WTC11 (cell line): ENCODE results near the gene PNMT. TPM values are rescaled to one million over a fixed set of nuclear protein-coding genes. Genes with fewer than 3 reads are reported as not detected.

ENCODE experiments used
- ATAC-seq: fragments of 200-7000 bp; cut with Tn5 transposase; 2 replicates; pipeline ENCODE4 v1.10.0; 2021; ENCODE audit warnings: mild to moderate bottlenecking, moderate library complexity
- CTCF ChIA-PET: fragments of 300-600 bp; sonication (Branson Sonifier 250); formaldehyde crosslinking; loops from one replicate; lab custom pipeline; 2021; ENCODE audit warnings: antibody characterized with exemption; lab: Charles Lee
- POLR2A ChIA-PET: fragments of 350-600 bp; sonication (Branson Sonifier 250); formaldehyde crosslinking; loops from one replicate; lab custom pipeline; 2021; ENCODE audit warnings: antibody characterized with exemption; lab: Charles Lee
- DNase-seq: peaks from one replicate; pipeline ENCODE4 v3.0.0; 2021; ENCODE audit warnings: low spot score
- H3K27ac Mint-ChIP-seq: 2 replicates; pipeline ENCODE4 v1.8.0; 2021; ENCODE audit warnings: mixed read lengths
- H3K27me3 Mint-ChIP-seq: 2 replicates; pipeline ENCODE4 v1.8.0; 2021; ENCODE audit warnings: low read depth, mild to moderate bottlenecking, moderate library complexity, mixed read lengths
- H3K36me3 Mint-ChIP-seq: 2 replicates; pipeline ENCODE4 v1.8.0; 2021; ENCODE audit warnings: mixed read lengths
- H3K4me1 Mint-ChIP-seq: 2 replicates; pipeline ENCODE4 v1.8.0; 2022; ENCODE audit warnings: mixed read lengths
- H3K4me3 Mint-ChIP-seq: 2 replicates; pipeline ENCODE4 v1.8.0; 2021; ENCODE audit warnings: mild to moderate bottlenecking, moderate library complexity, mixed read lengths
- H3K9me3 Mint-ChIP-seq: 2 replicates; pipeline ENCODE4 v1.8.0; 2021; ENCODE audit warnings: mixed read lengths
- HMGA2 ChIP-seq: fragments of 250-450 bp; sonication (Bioruptor Pico); IDR thresholded peaks from 2 replicates; pipeline ENCODE4 v1.4.0; 2021; ENCODE audit warnings: mild to moderate bottlenecking, moderate library complexity
- JUN ChIP-seq: sonication (generic); formaldehyde crosslinking; IDR thresholded peaks from 2 replicates; pipeline ENCODE4 v1.8.0; 2023; ENCODE audit warnings: mild to moderate bottlenecking, missing genetic modification reagents
- KAT7 ChIP-seq: sonication (generic); formaldehyde crosslinking; IDR thresholded peaks from 2 replicates; pipeline ENCODE4 v1.8.1; 2023; ENCODE audit warnings: missing genetic modification reagents, mild to moderate bottlenecking, borderline replicate concordance
- MYBL2 ChIP-seq: sonication (generic); formaldehyde crosslinking; IDR thresholded peaks from 2 replicates; pipeline ENCODE4 v1.8.1; 2023; ENCODE audit warnings: mild to moderate bottlenecking, moderate library complexity, missing genetic modification reagents
- NR3C1 ChIP-seq: sonication (generic); formaldehyde crosslinking; conservative IDR thresholded peaks from 2 replicates; pipeline ENCODE4 v1.8.1; 2023; ENCODE audit warnings: low read depth, mild to moderate bottlenecking, missing genetic modification reagents
- ZNF121 ChIP-seq: sonication (generic); formaldehyde crosslinking; IDR thresholded peaks from 2 replicates; pipeline ENCODE4 v1.8.0; 2023; ENCODE audit warnings: missing genetic modification reagents
- ZNF232 ChIP-seq: sonication (generic); formaldehyde crosslinking; IDR thresholded peaks from 2 replicates; pipeline ENCODE4 v1.8.0; 2022; ENCODE audit warnings: mild to moderate bottlenecking, missing genetic modification reagents
- ZNF396 ChIP-seq: fragments of 250-450 bp; sonication (Bioruptor Pico); IDR thresholded peaks from 2 replicates; pipeline ENCODE4 v1.8.0; 2021; ENCODE audit warnings: mild to moderate bottlenecking, moderate library complexity, borderline replicate concordance
- ZNF416 ChIP-seq: fragments of 250-450 bp; sonication (Bioruptor Pico); IDR thresholded peaks from 2 replicates; pipeline ENCODE4 v1.9.0; 2021; ENCODE audit warnings: mild to moderate bottlenecking, inconsistent platforms
- ZNF671 ChIP-seq: fragments of 250-450 bp; sonication (Bioruptor Pico); IDR thresholded peaks from 2 replicates; pipeline ENCODE4 v1.8.0; 2021; ENCODE audit warnings: mild to moderate bottlenecking
- total RNA-seq: library from RNA; stranded (reverse); gene quantifications from 3 replicates; pipeline ENCODE4 v1.2.3, GENCODE V29; 2021
- TF ChIP-seq, protein P1 (sequence below): sonication (generic); formaldehyde crosslinking; IDR thresholded peaks from 2 replicates; pipeline ENCODE4 v1.8.0; 2022; ENCODE audit warnings: mild to moderate bottlenecking, missing genetic modification reagents
- TF ChIP-seq, protein P2 (sequence below): fragments of 200-600 bp; IDR thresholded peaks from 2 replicates; pipeline ENCODE4 v1.8.0; 2022; ENCODE audit warnings: antibody characterized with exemption
- TF ChIP-seq, protein P3 (sequence below): fragments of 250-450 bp; sonication (Bioruptor Pico); IDR thresholded peaks from 2 replicates; pipeline ENCODE4 v2.1.2; 2022; ENCODE audit warnings: mild to moderate bottlenecking, moderate library complexity
- TF ChIP-seq, protein P4 (sequence below): sonication (generic); formaldehyde crosslinking; IDR thresholded peaks from 2 replicates; pipeline ENCODE4 v1.8.0; 2022; ENCODE audit warnings: missing genetic modification reagents
- TF ChIP-seq, protein P5 (sequence below): fragments of 250-450 bp; sonication (Bioruptor Pico); IDR thresholded peaks from 2 replicates; pipeline ENCODE4 v1.9.0; 2021; ENCODE audit warnings: mild to moderate bottlenecking, borderline replicate concordance
- TF ChIP-seq, protein P6 (sequence below): sonication (generic); formaldehyde crosslinking; IDR thresholded peaks from 2 replicates; pipeline ENCODE4 v1.8.0; 2022; ENCODE audit warnings: mild to moderate bottlenecking, missing genetic modification reagents
- TF ChIP-seq, protein P7 (sequence below): fragments of 250-450 bp; sonication (Bioruptor Pico); IDR thresholded peaks from 2 replicates; pipeline ENCODE4 v1.9.0; 2021; ENCODE audit warnings: mild to moderate bottlenecking
- TF ChIP-seq, protein P8 (sequence below): sonication (generic); formaldehyde crosslinking; IDR thresholded peaks from 2 replicates; pipeline ENCODE4 v1.8.1; 2023; ENCODE audit warnings: mild to moderate bottlenecking, missing genetic modification reagents, moderate library complexity
- TF ChIP-seq, protein P9 (sequence below): sonication (generic); formaldehyde crosslinking; IDR thresholded peaks from 2 replicates; pipeline ENCODE4 v1.8.1; 2022; ENCODE audit warnings: low read depth, missing genetic modification reagents, borderline replicate concordance

The PNMT gene
- total RNA-seq, 1 experiment from 2014 or later: 3.1 TPM

DNA sequence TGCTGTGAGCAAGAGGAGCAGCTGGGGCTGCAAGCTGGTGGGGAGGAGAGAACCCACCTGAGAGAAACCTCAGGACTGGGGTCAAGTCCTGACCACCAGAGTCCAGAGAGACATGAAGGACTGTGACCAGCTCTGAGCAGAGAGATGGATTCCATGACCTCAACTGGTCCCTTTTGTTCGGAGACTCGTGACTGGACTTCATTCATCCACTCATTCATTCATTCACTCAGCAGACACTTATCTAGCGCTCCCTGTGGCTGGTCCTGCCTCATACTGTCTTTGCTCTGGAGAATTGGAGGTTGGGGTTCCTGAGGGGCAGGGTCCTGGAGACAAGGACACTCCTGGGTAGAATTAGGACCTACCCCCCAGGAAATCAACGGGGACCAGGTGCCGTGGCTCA is 35.7 kb downstream of the PNMT start:
- TF ChIP-seq ZNF232 (CRISPR knock-in tag) (no peak), ZNF396 (CRISPR knock-in tag) (no peak), JUN (CRISPR knock-in tag) (no peak), NR3C1 (CRISPR knock-in tag) (no peak), ZNF416 (CRISPR knock-in tag) (no peak), MYBL2 (CRISPR knock-in tag) (no peak), KAT7 (CRISPR knock-in tag) (no peak), HMGA2 (no peak), ZNF671 (CRISPR knock-in tag) (no peak), ZNF121 (no peak)
- TF ChIP-seq, protein P1, sequence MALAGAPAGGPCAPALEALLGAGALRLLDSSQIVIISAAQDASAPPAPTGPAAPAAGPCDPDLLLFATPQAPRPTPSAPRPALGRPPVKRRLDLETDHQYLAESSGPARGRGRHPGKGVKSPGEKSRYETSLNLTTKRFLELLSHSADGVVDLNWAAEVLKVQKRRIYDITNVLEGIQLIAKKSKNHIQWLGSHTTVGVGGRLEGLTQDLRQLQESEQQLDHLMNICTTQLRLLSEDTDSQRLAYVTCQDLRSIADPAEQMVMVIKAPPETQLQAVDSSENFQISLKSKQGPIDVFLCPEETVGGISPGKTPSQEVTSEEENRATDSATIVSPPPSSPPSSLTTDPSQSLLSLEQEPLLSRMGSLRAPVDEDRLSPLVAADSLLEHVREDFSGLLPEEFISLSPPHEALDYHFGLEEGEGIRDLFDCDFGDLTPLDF (CRISPR knock-in tag): no peak
- TF ChIP-seq, protein P2, sequence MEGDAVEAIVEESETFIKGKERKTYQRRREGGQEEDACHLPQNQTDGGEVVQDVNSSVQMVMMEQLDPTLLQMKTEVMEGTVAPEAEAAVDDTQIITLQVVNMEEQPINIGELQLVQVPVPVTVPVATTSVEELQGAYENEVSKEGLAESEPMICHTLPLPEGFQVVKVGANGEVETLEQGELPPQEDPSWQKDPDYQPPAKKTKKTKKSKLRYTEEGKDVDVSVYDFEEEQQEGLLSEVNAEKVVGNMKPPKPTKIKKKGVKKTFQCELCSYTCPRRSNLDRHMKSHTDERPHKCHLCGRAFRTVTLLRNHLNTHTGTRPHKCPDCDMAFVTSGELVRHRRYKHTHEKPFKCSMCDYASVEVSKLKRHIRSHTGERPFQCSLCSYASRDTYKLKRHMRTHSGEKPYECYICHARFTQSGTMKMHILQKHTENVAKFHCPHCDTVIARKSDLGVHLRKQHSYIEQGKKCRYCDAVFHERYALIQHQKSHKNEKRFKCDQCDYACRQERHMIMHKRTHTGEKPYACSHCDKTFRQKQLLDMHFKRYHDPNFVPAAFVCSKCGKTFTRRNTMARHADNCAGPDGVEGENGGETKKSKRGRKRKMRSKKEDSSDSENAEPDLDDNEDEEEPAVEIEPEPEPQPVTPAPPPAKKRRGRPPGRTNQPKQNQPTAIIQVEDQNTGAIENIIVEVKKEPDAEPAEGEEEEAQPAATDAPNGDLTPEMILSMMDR: no peak
- TF ChIP-seq, protein P3, sequence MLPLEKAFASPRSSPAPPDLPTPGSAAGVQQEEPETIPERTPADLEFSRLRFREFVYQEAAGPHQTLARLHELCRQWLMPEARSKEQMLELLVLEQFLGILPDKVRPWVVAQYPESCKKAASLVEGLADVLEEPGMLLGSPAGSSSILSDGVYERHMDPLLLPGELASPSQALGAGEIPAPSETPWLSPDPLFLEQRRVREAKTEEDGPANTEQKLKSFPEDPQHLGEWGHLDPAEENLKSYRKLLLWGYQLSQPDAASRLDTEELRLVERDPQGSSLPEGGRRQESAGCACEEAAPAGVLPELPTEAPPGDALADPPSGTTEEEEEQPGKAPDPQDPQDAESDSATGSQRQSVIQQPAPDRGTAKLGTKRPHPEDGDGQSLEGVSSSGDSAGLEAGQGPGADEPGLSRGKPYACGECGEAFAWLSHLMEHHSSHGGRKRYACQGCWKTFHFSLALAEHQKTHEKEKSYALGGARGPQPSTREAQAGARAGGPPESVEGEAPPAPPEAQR: no peak
- TF ChIP-seq, protein P4, sequence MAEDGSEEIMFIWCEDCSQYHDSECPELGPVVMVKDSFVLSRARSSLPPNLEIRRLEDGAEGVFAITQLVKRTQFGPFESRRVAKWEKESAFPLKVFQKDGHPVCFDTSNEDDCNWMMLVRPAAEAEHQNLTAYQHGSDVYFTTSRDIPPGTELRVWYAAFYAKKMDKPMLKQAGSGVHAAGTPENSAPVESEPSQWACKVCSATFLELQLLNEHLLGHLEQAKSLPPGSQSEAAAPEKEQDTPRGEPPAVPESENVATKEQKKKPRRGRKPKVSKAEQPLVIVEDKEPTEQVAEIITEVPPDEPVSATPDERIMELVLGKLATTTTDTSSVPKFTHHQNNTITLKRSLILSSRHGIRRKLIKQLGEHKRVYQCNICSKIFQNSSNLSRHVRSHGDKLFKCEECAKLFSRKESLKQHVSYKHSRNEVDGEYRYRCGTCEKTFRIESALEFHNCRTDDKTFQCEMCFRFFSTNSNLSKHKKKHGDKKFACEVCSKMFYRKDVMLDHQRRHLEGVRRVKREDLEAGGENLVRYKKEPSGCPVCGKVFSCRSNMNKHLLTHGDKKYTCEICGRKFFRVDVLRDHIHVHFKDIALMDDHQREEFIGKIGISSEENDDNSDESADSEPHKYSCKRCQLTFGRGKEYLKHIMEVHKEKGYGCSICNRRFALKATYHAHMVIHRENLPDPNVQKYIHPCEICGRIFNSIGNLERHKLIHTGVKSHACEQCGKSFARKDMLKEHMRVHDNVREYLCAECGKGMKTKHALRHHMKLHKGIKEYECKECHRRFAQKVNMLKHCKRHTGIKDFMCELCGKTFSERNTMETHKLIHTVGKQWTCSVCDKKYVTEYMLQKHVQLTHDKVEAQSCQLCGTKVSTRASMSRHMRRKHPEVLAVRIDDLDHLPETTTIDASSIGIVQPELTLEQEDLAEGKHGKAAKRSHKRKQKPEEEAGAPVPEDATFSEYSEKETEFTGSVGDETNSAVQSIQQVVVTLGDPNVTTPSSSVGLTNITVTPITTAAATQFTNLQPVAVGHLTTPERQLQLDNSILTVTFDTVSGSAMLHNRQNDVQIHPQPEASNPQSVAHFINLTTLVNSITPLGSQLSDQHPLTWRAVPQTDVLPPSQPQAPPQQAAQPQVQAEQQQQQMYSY (CRISPR knock-in tag): no peak
- TF ChIP-seq, protein P5, sequence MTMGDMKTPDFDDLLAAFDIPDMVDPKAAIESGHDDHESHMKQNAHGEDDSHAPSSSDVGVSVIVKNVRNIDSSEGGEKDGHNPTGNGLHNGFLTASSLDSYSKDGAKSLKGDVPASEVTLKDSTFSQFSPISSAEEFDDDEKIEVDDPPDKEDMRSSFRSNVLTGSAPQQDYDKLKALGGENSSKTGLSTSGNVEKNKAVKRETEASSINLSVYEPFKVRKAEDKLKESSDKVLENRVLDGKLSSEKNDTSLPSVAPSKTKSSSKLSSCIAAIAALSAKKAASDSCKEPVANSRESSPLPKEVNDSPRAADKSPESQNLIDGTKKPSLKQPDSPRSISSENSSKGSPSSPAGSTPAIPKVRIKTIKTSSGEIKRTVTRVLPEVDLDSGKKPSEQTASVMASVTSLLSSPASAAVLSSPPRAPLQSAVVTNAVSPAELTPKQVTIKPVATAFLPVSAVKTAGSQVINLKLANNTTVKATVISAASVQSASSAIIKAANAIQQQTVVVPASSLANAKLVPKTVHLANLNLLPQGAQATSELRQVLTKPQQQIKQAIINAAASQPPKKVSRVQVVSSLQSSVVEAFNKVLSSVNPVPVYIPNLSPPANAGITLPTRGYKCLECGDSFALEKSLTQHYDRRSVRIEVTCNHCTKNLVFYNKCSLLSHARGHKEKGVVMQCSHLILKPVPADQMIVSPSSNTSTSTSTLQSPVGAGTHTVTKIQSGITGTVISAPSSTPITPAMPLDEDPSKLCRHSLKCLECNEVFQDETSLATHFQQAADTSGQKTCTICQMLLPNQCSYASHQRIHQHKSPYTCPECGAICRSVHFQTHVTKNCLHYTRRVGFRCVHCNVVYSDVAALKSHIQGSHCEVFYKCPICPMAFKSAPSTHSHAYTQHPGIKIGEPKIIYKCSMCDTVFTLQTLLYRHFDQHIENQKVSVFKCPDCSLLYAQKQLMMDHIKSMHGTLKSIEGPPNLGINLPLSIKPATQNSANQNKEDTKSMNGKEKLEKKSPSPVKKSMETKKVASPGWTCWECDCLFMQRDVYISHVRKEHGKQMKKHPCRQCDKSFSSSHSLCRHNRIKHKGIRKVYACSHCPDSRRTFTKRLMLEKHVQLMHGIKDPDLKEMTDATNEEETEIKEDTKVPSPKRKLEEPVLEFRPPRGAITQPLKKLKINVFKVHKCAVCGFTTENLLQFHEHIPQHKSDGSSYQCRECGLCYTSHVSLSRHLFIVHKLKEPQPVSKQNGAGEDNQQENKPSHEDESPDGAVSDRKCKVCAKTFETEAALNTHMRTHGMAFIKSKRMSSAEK (CRISPR knock-in tag): no peak
- TF ChIP-seq, protein P6, sequence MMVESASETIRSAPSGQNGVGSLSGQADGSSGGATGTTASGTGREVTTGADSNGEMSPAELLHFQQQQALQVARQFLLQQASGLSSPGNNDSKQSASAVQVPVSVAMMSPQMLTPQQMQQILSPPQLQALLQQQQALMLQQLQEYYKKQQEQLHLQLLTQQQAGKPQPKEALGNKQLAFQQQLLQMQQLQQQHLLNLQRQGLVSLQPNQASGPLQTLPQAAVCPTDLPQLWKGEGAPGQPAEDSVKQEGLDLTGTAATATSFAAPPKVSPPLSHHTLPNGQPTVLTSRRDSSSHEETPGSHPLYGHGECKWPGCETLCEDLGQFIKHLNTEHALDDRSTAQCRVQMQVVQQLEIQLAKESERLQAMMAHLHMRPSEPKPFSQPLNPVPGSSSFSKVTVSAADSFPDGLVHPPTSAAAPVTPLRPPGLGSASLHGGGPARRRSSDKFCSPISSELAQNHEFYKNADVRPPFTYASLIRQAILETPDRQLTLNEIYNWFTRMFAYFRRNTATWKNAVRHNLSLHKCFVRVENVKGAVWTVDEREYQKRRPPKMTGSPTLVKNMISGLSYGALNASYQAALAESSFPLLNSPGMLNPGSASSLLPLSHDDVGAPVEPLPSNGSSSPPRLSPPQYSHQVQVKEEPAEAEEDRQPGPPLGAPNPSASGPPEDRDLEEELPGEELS (CRISPR knock-in tag): no peak
- TF ChIP-seq, protein P7, sequence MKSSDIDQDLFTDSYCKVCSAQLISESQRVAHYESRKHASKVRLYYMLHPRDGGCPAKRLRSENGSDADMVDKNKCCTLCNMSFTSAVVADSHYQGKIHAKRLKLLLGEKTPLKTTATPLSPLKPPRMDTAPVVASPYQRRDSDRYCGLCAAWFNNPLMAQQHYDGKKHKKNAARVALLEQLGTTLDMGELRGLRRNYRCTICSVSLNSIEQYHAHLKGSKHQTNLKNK: no peak
- TF ChIP-seq, protein P8, sequence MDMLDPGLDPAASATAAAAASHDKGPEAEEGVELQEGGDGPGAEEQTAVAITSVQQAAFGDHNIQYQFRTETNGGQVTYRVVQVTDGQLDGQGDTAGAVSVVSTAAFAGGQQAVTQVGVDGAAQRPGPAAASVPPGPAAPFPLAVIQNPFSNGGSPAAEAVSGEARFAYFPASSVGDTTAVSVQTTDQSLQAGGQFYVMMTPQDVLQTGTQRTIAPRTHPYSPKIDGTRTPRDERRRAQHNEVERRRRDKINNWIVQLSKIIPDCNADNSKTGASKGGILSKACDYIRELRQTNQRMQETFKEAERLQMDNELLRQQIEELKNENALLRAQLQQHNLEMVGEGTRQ (CRISPR knock-in tag): no peak
- TF ChIP-seq, protein P9, sequence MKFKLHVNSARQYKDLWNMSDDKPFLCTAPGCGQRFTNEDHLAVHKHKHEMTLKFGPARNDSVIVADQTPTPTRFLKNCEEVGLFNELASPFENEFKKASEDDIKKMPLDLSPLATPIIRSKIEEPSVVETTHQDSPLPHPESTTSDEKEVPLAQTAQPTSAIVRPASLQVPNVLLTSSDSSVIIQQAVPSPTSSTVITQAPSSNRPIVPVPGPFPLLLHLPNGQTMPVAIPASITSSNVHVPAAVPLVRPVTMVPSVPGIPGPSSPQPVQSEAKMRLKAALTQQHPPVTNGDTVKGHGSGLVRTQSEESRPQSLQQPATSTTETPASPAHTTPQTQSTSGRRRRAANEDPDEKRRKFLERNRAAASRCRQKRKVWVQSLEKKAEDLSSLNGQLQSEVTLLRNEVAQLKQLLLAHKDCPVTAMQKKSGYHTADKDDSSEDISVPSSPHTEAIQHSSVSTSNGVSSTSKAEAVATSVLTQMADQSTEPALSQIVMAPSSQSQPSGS: no peak
- ATAC-seq (no peak), DNase-seq (no peak)
- Mint-ChIP-seq H3K4me3 (no peak overlapping the region; the same call in 1 of the 2 replicates), H3K27ac (peak overlapping the region; percentile 91), H3K4me1 (peaks cover 57% of the 10 kb centered on the region), H3K27me3 (no peaks in the 10 kb centered on the region), H3K9me3 (no peaks in the 10 kb centered on the region), H3K36me3 (peaks cover 23% of the 10 kb centered on the region)
- POLR2A ChIA-PET: no interaction called here
- CTCF ChIA-PET: interaction anchor here (1.0 to 7.9 kb wide), 5 partner anchors 15 to 81 kb away, joined by 3 to 77 read pairs (median 5); partner anchors contain the start of gene MIEN1
